ENCODE measurements around the gene NUDT9.

- TF ChIP-seq POLR2A (IDR thresholded peaks at IDR 0.05) (no peak), CTCF (IDR thresholded peaks at IDR 0.05) (no peak)
Measured at GRCh38 chr4:87497578-87497977, 75.2 kb downstream of the NUDT9 start.

All from thyroid gland (tissue), 4 donors.